ENCODE data around the gene LRP3.

DNA sequence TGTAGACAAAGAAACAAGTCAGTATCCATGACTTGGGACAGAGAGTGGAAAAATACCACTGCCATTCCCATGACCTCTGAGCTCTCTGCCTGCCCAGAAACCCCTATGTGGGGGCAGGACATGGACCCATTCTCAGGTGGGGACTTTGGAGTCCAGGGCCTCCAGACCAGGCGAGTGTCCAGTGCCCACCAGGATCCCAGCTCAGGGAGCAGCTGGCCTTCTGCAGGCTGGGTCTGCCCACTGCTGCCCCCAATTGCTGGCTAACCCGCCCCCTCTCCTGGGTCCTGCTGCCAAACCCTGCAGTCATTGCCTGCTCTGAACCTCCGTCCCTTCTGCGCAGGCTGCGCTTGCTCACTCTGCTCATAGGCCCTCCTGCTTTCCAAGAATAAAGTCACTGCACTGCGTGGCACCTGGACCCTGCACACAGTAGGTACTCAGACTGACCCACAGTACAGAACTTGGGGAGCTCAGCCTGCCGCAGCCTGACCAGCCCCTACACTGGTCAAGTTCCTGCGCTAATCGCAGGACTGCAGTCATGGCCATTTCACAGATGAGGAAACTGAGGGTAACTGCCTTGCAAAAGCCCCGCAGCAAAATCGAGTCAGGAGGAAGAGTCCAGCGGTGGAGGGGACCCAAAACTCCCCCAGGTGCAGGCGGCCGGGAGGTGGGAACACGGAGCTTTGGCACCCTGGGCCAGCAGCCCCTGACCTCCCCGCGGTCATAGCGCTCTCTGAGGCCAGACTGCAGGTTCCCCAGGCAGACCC lies 30.7 kb downstream of the LRP3 start:
- TF ChIP-seq POLR2AphosphoS5 (IDR thresholded peaks at IDR 0.05), result no peak
- TF ChIP-seq, protein P1, sequence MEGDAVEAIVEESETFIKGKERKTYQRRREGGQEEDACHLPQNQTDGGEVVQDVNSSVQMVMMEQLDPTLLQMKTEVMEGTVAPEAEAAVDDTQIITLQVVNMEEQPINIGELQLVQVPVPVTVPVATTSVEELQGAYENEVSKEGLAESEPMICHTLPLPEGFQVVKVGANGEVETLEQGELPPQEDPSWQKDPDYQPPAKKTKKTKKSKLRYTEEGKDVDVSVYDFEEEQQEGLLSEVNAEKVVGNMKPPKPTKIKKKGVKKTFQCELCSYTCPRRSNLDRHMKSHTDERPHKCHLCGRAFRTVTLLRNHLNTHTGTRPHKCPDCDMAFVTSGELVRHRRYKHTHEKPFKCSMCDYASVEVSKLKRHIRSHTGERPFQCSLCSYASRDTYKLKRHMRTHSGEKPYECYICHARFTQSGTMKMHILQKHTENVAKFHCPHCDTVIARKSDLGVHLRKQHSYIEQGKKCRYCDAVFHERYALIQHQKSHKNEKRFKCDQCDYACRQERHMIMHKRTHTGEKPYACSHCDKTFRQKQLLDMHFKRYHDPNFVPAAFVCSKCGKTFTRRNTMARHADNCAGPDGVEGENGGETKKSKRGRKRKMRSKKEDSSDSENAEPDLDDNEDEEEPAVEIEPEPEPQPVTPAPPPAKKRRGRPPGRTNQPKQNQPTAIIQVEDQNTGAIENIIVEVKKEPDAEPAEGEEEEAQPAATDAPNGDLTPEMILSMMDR (IDR thresholded peaks at IDR 0.05), result no peak

Data from sigmoid colon (tissue), 4 donors.